HG02763 (cell line): ENCODE measurements around the gene SIT1.
"Not testable (repeated sequence)": the region's sequence is repeated elsewhere in the genome, so short reads cannot be mapped to it uniquely, and the experiment has no call there.

Experiments used
- ATAC-seq: cut with Tn5 transposase; IDR thresholded peaks from one replicate; pipeline ENCODE4 v1.9.1; 2021; ENCODE audit warnings: mild to moderate bottlenecking, moderate library complexity; ENCODE audit not compliant: unreplicated experiment

SIT1 gene

DNA sequence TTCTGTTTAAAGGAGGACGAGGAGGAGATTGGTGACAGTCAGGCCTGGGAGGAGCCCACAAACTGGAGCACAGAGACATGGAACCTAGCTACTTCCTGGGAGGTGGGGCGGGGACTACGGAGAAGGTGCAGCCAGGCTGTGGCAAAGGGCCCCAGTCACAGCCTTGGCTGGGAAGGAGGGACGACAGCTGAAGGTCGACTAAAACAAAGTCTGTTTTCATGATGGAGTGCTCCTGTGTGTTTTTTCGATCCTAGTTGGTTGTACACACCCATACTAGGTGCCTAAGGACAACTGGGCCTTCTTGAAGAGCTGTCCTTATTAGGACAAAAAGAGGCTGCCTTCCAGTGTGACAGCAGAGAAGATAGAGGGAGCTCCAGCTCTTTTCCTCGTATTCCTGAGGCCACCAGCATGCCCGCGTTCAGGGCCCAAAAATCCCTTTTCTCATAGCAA, 10.3 kb upstream of the SIT1 start:
- ATAC-seq, result no peak

DNA sequence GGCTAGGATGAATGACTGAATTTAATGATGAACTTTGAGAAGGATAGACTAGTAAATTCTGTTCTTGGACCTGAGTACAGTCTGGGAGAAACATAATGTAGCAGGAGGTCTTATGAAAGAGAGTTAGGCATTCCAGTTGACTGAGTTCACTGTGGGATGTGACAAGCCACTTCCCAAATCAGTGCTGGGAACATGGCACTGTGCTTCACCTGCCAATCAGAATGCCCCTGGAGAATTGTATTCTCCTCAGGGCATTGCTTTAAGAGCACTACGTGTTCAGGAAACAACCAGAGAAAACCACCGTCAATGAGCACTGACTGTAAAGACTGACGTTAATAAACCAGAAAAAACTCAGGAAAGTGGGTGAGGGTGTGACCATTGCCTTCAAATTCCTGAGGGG, 8.6 kb upstream of the SIT1 start:
- ATAC-seq, result no peak

DNA sequence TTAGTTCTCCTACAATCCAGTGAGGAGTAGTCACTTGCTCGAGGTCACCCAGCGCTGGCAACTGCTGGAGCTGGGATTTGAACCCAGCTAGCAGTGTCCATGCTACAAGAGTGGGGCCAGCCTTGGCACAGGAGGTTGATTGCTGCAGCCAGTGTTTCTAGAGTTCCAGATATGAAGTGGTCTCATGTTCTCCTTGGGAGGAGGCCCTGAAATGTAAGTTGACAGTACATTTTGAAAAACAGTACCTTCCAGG, 8.2 kb upstream of the SIT1 start:
- ATAC-seq, result no peak

DNA sequence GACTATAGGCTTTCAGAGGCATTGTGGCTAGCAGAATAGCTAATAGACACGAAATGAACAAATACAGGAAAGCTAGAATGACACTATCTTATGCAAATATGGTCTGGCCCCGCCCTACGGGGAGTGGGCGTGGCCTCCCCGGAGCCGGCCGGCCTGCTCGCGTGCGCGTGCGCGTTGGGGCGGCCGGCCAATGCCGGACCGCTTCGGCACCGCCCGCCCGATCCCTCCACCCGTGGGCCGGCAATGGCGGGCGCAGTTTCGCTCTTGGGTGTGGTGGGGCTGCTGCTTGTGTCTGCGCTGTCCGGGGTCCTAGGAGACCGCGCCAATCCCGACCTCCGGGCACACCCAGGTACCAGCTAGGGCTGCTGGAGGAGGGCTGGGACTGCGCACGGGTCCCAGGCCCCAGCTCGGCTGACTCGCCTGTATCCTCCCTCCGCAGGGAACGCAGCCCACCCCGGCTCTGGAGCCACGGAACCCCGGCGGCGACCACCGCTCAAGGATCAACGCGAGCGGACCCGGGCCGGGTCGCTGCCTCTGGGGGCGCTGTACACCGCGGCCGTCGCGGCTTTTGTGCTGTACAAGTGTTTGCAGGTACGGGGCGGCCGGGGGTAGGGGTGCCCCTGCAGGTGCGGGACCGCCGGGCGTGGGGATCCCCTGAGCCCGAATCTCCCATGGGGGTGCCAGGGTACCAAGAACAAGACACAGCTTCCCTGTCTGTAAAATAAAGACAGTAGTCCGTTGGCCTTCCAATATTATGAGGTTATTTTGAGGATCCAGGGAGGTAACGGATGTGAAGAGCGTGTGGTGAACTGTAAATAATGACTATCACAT, 7.6 kb upstream of the SIT1 start, which contains the start of gene CCDC107:
CCDC107 (plus strand) TSS at position 156 of the 831 bp plus-strand sequence; CDS start at position 244, 88 bp downstream.
- ATAC-seq, result peak; percentile 60

DNA sequence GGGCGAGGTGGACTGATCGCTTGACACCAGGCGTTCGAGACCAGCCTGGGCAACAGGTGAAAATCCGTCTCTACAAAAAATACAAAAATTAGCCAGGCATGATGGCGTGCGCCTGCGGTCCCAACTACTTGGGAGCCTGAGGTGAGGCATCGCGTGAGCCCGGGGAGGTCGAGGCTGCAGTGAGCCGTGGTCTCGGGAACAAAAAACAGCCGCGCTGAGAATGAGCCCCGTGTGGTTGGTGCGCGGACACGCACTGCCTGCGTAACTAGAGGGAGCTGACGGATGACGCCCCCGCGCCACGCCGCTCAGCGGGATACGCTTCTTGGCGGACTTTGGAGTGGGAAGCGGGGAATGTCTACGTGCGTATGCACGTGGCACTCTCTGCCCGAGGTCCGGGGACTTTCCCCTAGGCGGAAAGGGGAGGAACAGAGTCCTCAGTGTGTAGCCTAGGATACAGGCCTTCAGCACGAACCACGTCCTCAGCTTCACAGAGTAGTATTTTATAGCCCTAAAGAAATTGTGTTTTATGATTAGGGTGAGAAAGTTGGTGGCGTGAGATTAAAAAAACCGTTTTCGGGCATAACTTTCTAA, 6.9 kb upstream of the SIT1 start, which contains the start of gene RMRP:
RMRP (minus strand) TSS at position 474 of the 591 bp plus-strand sequence.
- ATAC-seq, result peak; percentile 87

DNA sequence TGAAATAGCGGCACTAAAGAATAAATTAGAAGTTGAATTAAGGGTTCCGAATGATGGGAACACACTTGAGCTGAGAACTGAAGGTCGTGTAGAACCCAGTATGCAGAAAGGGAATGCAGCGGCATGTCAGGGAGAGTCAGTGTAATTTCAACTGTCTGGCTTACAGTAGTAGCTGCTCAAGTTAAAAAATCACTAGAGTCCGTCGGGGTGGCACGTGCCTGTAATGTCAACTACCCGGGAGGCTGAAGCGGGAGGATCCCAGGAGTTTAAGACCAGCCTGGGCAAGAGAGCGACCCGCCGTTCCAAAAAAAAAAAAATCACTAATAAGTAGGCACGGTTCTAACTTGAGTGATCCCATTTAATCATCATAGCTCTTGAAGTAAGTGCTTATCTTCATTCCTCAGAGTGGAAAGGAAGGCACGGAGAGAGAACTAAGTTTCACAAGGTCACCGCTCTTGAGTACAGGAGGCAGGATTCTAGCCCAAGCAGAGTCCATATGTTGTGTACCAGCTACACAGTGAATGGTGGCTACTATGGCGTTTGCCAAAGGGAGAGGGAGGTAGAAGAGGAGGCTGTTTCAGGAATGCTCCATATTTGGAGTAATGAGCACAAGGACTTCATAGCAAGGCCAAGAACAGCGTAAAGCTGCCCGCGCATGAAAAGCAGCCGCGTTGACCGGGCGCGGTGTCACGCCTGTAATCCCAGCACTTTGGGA, 6.3 kb upstream of the SIT1 start:
- no peak for ATAC-seq

DNA sequence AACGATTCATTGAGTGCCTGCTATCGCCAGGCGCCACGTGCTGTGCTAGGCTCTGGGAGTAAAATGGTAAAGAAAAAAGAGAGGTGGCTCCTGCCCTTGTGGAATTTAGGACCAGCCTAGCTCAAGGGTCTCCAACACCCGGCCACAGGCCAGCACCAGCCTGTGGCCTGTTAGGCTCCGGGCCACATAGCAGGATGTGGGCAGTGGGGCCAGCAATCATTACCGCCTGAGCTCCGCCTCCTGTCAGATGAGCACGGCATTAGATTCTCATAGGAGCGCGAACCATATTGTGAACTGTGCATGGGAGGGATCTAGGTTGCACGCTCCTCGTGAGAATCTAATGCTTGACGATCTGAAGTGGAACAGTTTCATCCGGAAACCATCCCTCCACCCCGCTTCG, 5.6 kb upstream of the SIT1 start:
- no peak for ATAC-seq

DNA sequence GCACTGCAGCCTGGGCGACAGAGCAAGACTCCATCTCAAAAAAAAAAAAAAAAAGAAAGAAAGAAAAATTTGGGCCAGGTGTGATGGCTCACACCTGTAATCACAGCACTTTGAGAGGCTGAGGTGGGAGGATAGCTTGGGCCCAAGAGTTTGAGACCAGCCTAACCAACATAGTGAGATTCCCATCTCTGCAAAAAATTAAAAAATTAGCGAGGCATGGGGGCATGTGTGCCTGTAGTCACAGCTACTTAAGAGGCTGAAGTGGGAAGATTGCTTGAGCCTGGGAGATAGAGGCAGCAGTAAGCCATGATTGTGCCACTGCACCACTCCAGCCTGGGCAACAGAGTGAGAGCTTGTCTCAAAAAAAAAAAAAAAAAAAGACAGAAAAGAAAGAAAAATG, 2.9 kb upstream of the SIT1 start:
- ATAC-seq, result no peak

DNA sequence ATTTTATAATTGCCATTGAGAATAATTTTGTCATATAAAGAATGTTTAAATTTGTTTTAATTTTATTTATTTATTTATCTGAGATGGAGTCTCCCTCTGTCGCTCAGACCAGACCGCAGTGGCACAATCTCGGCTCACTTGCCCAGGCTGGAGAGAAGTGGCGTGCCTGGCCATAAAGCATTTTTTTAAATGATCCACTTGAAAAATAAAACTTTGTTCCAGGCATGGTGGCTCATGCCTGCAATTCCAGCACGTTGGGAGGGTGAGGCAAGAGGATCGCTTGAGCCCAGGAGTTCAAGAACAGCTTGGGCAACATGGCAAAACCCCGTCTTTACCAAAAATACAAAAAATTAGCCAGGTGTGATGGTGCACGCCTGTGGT, 2.1 kb upstream of the SIT1 start:
- no peak for ATAC-seq

DNA sequence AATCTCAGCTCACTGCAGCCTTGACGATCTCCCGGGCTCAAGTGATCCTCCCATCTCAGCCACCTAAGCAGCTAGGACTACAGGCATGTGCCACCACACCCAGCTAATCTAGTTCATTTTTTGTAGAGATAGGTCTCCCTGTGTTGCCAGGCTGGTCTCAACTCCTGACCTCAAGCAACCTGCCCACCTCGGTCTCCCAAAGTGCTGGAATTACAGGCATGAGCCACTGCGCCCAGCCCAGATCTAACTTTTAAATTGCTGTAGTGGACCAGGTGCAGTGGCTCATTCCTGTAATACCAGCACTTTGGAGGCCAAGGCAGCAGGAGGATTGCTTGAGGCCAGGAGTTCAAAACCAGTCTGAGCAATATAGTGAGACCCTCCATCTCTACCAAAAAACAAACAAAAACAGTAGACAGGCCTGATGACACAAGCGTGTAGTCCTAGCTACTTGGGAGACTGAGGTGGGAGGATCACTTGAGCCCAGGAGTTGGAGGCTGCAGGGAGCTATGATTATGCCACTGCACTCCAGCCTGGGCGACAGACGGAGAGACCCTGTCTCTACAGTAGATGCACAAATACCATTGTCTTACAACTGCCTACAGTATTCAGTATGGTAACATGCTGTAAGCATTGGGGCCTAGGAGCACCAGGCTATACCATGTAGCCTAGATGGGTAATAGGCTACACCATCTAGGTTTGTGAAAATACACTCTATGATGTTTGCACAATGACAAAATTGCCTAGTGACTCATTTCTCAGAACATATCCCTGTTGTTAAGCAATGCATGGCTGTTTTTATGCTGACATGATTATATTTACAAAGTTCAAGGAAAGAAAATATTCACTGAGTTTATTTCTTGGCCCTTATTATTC, 1.5 kb upstream of the SIT1 start:
- no peak for ATAC-seq

DNA sequence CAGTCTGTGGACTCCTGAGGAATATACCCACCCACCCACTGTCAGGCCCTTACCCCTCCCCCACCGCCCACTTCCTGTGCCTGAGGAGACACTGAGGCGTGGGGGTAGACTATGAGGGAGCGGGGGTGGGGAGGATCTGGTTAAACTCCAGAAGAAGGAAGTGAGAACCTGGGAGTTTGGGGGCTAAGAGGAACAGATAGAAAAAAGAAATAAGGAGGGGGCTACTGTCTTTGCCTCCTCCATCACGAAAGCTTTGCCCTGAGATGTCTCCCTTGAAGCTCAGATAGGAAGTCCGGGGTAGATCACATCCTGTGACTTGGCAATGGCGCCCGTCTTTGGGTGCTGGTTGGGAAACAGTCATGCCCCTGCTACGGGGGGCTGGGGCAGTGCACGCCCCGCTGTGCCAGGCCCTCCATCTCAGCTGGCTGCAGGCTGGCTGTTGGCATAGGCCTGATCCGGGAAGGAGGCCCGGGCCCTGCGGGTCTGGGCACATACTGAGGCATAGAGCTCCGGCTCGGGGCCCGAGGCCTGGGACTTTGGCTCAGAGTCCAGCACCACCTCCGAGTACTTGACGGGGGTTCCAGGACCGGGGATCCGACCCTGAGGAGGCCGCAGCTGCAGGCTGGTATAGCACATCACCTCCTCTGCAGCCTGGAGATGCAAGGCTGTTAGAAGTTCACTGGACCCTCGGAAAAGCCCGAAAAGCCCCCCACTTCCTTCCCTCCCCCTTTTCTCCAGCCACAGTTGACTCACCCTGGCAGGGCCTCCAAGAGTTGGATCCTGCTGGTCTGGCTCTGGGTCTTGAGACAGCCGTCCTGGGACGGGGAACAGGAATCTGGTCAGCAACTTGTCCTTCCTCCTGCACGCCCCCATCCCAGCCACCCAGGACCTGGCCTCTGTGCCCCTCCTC, 1.0 kb downstream of the SIT1 start:
- ATAC-seq, result no peak

DNA sequence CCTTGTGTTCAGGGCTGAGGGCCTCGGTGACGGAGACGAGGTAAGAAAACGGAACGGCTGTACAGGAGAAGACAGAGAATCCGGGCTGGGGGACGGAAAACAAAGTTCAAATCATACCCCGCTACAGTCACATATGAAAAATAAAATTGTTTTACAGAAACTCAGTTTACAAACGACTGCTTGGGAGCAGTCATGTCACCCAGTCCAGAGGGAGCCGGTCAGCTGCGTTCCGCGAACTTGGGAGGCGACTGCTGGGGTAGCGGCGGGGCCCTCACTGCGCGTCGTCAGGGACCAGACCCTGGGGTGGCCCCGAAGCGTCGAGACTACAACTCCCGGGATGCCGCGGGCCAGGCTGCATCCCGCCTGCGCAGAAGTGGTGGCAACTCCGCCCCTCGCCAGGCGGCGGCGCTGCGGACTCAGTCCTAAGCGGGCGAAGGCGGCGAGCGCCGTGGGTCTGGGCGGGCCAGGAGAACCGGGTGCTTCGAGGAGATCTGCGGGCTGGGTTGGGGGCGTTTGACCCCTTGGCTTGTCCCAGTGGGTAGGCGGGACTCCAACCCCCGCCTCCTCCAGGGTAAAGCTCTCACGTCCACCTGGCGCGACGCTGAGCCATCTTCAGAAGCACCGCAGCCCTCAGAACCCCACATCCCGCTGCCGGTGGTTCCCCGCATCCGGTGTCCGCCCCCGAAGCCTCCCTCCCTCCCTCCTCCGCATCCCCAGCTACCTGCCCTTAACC, 4.0 kb downstream of the SIT1 start:
- peak; percentile 85 for ATAC-seq

DNA sequence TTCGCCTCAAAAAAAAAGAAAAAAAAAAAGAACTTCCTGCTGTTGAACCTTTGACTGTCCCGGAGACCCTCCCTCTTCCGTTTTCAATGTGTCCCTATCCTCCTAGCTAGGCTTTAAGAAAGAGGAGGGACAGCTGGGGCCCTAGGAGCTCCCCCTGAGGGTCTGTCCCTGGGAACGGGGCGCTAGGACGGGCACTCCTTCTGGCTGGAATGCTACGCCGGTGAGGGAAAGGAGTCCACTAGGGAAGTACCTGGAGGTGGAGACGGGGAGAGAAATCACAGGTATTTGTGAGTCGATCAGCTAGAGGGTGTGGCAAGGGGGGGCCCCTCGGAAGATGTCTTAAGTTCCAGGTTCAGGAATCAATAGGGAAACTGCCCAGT, 4.6 kb downstream of the SIT1 start:
- no peak for ATAC-seq

DNA sequence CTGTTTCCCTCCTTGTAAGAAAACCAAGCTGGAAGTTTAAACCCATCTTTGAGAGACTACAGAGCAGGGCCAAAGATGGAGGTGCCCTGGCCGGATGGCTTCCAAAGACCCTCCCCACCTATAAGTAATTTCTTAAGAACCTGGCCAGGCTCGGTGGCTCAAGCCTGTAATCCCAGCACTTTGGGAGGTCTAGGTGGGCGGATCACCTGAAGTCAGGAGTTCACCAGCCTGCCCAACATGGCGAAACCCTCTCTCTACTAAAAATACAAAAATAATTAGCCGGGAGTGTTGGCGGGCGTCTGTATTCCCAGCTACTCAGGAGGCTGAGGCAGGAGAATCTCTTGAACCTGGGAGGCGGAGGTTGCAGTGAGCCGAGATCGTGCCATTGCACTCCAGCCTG, 5.0 kb downstream of the SIT1 start:
- not testable (repeated sequence) for ATAC-seq

DNA sequence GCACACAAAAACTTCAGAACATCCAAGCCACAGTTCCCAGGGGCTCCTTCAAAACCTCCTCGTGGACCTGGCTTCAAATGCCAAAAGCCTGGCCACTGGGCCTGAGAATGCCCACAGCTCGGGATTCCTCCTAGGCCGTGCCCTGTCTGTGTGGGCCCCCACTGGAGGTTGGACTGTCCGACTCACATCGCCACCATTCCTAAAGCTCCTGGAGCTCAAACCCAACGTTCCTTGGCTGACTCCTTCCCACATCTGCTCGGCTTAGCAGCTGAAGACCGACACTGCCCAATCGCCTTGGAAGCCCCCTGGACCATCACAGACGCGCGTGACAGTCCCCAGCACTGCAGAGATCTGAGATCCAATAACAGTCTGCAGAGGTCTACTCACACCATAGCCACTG, 7.7 kb downstream of the SIT1 start:
- ATAC-seq, result no peak

DNA sequence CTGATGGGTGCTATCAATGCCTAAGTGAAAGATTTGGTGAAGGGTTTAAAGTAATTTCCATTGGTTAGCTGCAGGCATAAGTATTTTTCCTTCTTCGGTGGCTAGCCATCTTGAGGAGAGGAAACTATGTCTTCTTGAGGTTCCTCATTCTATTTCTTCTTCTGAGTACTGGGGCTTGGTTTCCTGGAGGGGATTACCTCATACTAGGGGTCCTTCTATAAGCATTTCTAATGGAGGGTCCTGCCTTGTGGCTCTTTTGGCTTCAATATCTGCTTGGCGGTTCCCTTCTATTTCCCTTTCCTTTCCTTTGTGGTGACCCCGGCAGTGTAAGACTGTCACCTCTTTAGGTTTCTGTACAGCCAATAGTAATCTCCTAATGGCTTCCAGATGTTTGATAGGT, 9.3 kb downstream of the SIT1 start:
- not testable (repeated sequence) for ATAC-seq

DNA sequence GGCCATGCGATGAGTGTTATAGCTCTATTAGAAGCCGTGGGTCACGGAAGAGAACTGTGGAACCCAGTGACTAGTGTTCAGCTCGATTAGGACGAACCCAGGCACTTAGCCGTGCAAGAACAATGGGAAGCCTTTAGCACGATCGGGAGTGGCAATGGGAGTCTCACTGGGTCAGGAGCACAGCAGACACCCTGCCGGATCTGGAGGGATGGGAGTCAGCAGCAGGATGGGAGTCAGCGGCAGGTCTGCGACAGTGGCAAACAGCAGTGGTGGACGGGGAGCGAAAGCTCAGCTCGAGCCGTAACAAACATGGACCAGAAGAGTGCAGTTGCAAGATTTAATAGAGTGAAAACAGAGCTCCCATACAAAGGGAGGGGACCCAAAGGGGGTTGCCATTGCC, 10.3 kb downstream of the SIT1 start:
- not testable (repeated sequence) for ATAC-seq

DNA sequence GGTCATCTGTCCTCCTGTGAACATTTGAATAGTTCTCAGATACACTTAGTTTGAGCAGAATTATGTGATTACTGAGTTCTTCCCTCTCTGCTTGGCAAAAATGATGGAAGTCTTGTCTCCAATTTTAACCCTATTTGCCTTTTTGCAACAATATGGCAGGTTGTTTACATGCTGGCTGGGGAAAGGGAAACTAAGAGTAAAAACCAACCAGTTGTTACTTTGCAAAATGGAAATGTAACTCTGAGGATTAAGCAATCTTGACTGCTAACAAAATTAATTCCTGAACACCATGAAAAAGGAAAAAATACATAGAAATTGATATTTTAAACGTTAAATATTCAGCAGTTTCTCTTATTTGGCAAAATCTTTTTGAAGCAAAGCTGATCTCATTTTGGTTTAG, 11.1 kb downstream of the SIT1 start:
- no peak for ATAC-seq

DNA sequence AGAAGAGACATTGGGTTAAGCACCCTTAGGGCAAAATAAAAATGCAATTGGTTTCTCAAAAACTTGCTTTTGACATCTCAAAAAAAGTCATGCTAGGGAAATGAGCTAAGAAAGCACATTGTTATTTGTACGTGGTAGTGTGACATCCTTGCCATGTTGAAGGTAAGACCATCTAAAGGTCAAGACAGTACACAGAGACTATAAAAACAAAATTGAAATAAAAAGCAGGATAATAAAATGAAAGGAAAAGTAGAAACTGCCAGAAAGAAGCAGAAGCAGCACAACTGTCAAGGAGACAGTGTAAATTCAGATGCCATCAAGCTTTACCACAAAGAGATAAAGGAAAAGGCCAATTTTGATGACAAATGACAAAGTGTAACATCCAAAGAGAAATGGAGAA, 11.5 kb downstream of the SIT1 start:
- not testable (repeated sequence) for ATAC-seq
